ENCODE results near the gene B4GALT5.

The B4GALT5 gene

DNA sequence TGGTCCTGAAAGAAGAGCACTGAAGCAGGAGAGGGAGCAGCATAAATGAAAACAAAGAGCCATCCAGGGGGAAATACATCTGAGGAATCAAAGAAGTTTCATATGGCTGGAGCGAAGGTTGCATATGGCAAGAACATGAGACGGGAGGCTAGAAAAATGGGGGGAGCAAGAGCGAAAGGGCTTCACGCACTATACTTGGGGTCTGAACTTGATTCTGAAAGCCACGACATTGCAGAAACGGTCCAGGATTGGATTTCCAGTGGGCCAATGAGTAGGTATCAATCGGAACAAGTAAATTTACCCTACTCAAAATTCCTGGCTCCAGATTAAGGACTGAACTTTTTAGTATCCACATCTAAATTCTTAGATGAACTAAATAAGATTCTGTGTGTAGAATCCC, 47.9 kb downstream of the B4GALT5 start:
- no peak overlapping the region for H3K27ac ChIP-seq
- no peak for TF ChIP-seq CTCF (conservative IDR thresholded peaks at IDR 0.05)

DNA sequence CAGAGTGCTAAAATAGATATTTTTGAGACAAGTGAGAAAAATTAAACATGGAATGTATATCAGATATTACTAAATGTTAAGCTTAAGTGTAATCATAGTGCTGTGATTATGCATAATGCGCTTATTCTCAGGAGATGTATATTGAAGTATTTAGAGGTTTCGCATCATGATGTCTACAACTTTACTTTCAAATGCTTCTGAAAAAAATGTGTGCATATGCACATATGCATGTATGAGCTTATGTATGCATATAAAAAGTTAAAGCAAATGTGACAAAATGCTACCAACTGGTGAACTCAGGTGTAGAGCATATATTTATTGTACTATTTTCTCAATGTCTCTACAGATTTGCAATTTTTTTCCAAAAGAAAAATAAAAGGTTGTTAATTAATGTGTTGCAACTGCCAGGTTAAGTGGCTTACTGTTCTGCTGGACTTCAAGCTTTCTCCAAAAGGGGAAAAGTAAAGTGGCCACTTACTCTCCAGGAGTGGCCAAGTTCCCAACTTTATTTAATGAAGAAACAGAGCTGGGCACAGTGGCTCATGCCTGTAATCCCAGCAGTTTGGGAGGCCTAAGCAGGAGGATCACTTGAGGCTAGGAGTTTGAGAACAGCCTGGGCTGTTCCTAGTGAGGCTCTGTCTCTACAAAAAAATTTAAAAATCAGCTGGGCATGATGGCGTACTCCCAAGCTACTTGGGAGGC, 48.9 kb downstream of the B4GALT5 start:
- no peak for TF ChIP-seq CTCF (conservative IDR thresholded peaks at IDR 0.05)
- no peak overlapping the region for H3K27ac ChIP-seq

- no peak overlapping the region for H3K27ac ChIP-seq
- TF ChIP-seq CTCF (conservative IDR thresholded peaks at IDR 0.05) = no peak
These were observed 50.6 kb downstream of the B4GALT5 start for GRCh38 chr20:49663112-49663511.

DNA sequence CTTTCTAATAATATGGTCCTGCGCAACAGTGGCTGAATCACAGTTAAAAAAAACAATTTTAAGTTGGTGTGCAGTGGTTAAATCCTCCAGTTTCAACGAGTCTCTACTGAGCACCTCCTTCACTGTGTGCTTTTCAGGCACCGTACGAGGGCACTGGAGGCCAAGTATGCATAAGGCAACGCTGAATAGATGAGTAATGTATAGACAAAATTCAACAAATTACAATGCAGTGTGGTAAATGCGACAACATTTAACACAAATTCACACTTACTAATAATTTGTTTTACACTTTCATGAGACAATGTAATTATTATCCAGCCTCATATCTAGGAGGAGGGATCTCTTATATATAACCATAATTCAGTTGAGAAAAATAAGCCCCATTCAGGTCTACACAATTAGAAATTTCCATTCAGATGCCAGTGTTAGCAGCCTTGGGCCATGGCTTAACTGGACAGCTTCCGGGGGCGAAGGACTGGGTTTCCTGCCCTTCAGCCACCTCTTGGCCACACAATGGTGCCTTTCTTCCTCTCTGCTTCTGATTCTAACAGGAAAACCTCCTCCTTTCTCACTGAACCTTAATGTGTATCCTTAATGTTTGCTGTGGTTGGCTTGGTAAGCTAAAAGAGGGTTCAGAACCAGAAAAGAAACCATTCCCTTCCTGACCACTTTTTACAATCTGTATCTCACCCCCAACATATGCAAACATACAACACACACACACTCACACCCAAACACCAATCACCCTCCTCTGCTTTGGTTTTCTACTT, 51.9 kb downstream of the B4GALT5 start:
- TF ChIP-seq CTCF (conservative IDR thresholded peaks at IDR 0.05) = no peak
- H3K27ac ChIP-seq = no peak overlapping the region

- H3K27ac ChIP-seq = no peak overlapping the region
- no peak for TF ChIP-seq CTCF (conservative IDR thresholded peaks at IDR 0.05)
These were observed 52.8 kb downstream of the B4GALT5 start for GRCh38 chr20:49660912-49661311.

DNA sequence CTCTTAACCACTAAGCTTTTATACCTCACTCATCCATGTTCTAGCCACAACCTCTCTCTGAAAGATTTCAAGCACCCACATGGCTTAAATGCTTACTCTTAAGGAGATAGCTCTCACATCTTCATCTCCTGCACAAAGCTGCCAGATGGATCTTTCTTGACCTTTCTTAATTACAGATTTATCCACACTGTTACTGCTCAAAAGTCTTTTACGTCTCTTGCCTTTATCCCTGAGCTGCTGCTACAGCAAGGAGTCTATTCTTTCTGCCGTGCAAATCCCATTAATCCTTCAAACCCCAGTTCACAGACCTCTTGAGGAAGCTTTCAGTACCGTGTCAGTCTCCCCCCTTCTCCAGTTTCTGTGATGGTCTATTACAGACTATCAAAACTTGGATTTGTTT, 54.6 kb downstream of the B4GALT5 start:
- no peak for TF ChIP-seq CTCF (conservative IDR thresholded peaks at IDR 0.05)
- H3K27ac ChIP-seq = no peak overlapping the region

- no peak for TF ChIP-seq CTCF (conservative IDR thresholded peaks at IDR 0.05)
- H3K27ac ChIP-seq = no peak overlapping the region
These were observed 55.2 kb downstream of the B4GALT5 start for GRCh38 chr20:49658508-49658907.

All from VCaP (cell line).